ENCODE measurements around the gene RIPK3. TPM values are rescaled to one million over a fixed set of nuclear protein-coding genes. Genes with fewer than 3 reads are reported as not detected.

RIPK3 gene
- total and polyA plus RNA-seq, 2 of the 8 experiments (the other 6 are each of a cell fraction or from before 2014, with no cell fraction given), result 0.24 to 0.39 TPM

GRCh38 chr14:24327303-24327702, 12.5 kb downstream of the RIPK3 start:
- H3K18ac ChIP-seq (ENCODE audit: extremely low read depth, low read length), result no peak overlapping the region
- CTCF ChIA-PET (ENCODE audit: partially characterized antibody), result interaction anchor here (0.9 to 27.8 kb wide), 11 partner anchors 10 to 127 kb away, joined by 3 to 664 read pairs (median 4); partner anchors contain the start of genes CBLN3, CIDEB, KHNYN and LTB4R
- H3K23me2 ChIP-seq (ENCODE audit: low read depth, low read length), result peaks cover under 1% of the 10 kb centered on the region
- no peak overlapping the region for H3K4ac ChIP-seq (replicated peaks; ENCODE audit: insufficient read length, low read depth, low read length)
- no peak overlapping the region for H4K91ac ChIP-seq (replicated peaks; ENCODE audit: insufficient read length, low read length)
- H2BK12ac ChIP-seq (ENCODE audit: low read depth, low read length), result no peak overlapping the region
- 0 out of 2 replicates have a peak overlapping the region, but pooled peaks have one; percentile 16 for H2BK15ac ChIP-seq (ENCODE audit: low read length)
- H3K36me3 ChIP-seq (ENCODE audit: control insufficient read depth in 2 of 4, insufficient read depth in 4 of 4, low read length in 3 of 4), result no peaks in the 10 kb centered on the region
- H3K4me2 ChIP-seq (ENCODE audit: insufficient read depth in 1 of 2, low read depth in 2 of 2, low read length in 2 of 2), result no peak overlapping the region
- no peak overlapping the region for H3K14ac ChIP-seq (ENCODE audit: insufficient read length)
- DNase-seq (ENCODE audit: low read depth in 1 of 2, low spot score in 2 of 2) (no peak), FAIRE-seq (no peak)
- H3K27me3 ChIP-seq (replicated peaks in 1 of 4; ENCODE audit: control insufficient read depth in 3 of 4, extremely low read depth in 1 of 4, insufficient read depth in 3 of 4, low read length in 3 of 4), result peaks cover 0 to 44% (median 13%) of the 10 kb centered on the region in 4 experiments; a peak in 5 of 7 replicates
- no peak overlapping the region for H4K5ac ChIP-seq (ENCODE audit: insufficient read length, low read depth, low read length)
- no peaks in the 10 kb centered on the region for H3K9me3 ChIP-seq (ENCODE audit: insufficient read depth in 2 of 2, low read depth in 1 of 2, low read length in 1 of 2)
- peaks cover 0 to 4% (median under 1%) of the 10 kb centered on the region in 4 experiments; a peak in 4 of 7 replicates for H3K4me1 ChIP-seq (replicated peaks in 1 of 4; ENCODE audit: control insufficient read depth in 3 of 4, insufficient read depth in 4 of 4, low read length in 3 of 4)
- H3K9ac ChIP-seq (replicated peaks in 1 of 4; ENCODE audit: extremely low read depth in 1 of 4, low read depth in 3 of 4, low read length in 3 of 4), result no peak overlapping the region
- H3K56ac ChIP-seq (replicated peaks; ENCODE audit: insufficient read length, low read depth, low read length), result no peak overlapping the region
- no peak overlapping the region for H2AK5ac ChIP-seq (ENCODE audit: low read depth, low read length)
- H4K8ac ChIP-seq (ENCODE audit: extremely low read depth, insufficient read depth, low read length), result peak overlapping the region; percentile 71; the same call in 1 of the 2 replicates
- WGBS, 2 experiments (ENCODE audit: extremely low coverage in 1 of 2, insufficient coverage in 1 of 2, insufficient read length in 1 of 2, insufficient replicate concordance in 2 of 2, low coverage in 1 of 2, low lambda C conversion rate in 2 of 2, missing lambda C conversion rate in 1 of 2), result 86% methylated on average over 2 of the region's 2 CpGs; no CpG with 5 or more reads in 1 of the 2 experiments
- H3K79me1 ChIP-seq (ENCODE audit: low read depth, low read length), result no peaks in the 10 kb centered on the region
- H3K27ac ChIP-seq (ENCODE audit: low read depth, low read length), result no peak overlapping the region
- H3K79me2 ChIP-seq (ENCODE audit: control insufficient read depth in 1 of 2, insufficient read depth in 2 of 2, low read length in 2 of 2), result no peaks in the 10 kb centered on the region
- POLR2A ChIA-PET (ENCODE audit: partially characterized antibody), result interaction anchor here (0.6 to 1.4 kb wide), 2 partner anchors 10 to 100 kb away, joined by 3 read pairs; no protein-coding TSS in a partner anchor
- H2AFZ ChIP-seq (ENCODE audit: low read length), result no peak overlapping the region
- no peaks in the 10 kb centered on the region for H4K20me1 ChIP-seq (replicated peaks in 1 of 2; ENCODE audit: control insufficient read depth in 1 of 2, insufficient read depth in 2 of 2, low read length in 2 of 2)
- H2BK120ac ChIP-seq (replicated peaks; ENCODE audit: low read depth, low read length), result no peak overlapping the region
- no peak overlapping the region for H2BK20ac ChIP-seq (ENCODE audit: low read length)
- no peak overlapping the region for H3K4me3 ChIP-seq (ENCODE audit: extremely low read depth in 1 of 4, insufficient read depth in 2 of 4, low read depth in 3 of 4, low read length in 4 of 4)
- TF ChIP-seq EZH2 (IDR thresholded peaks at IDR 0.05; ENCODE audit: low read depth, low read length, severe bottlenecking), result no peak
- no peak for TF ChIP-seq CBX5 (IDR thresholded peaks at IDR 0.05; ENCODE audit: low read depth, low read length)
- H3K23ac ChIP-seq (ENCODE audit: insufficient read length), result no peak overlapping the region
- H2BK5ac ChIP-seq (ENCODE audit: low read depth, low read length), result no peak overlapping the region
